CD8-positive, alpha-beta memory T cell (primary cell): ENCODE measurements around the gene TBC1D13. TPM values are rescaled to one million over a fixed set of nuclear protein-coding genes. Genes with fewer than 3 reads are reported as not detected.

Source experiments
- CTCF ChIA-PET: fragments of 350-600 bp; sonication (Branson Sonifier 250); formaldehyde crosslinking; loops from one replicate; lab custom pipeline; 2021; ENCODE audit warnings: antibody characterized with exemption; lab: Charles Lee
- POLR2A ChIA-PET: fragments of 350-600 bp; sonication (Branson Sonifier 250); formaldehyde crosslinking; loops from one replicate; lab custom pipeline; 2021; ENCODE audit warnings: antibody characterized with exemption; lab: Charles Lee
- DNase-seq, 5 donors: peaks; one replicate each; pipeline versions ENCODE4 v3.0.0 to v3.0.0-alpha.2; 2020 to 2022; ENCODE audit warnings: mixed read lengths in 1 of 5
- H3K27ac ChIP-seq: one replicate; pipeline ENCODE4 v1.7.0; 2013; ENCODE audit warnings: low read depth, mild to moderate bottlenecking, low read length, moderate library complexity
- H3K27me3 ChIP-seq: 2 replicates; pipeline ENCODE4 v1.7.0; 2013; ENCODE audit warnings: low read length, mild to moderate bottlenecking; ENCODE audit not compliant: insufficient read depth, poor library complexity, severe bottlenecking
- H3K36me3 ChIP-seq: 2 replicates; pipeline ENCODE4 v1.7.0; 2013; ENCODE audit warnings: mild to moderate bottlenecking, low read length, moderate library complexity; ENCODE audit not compliant: insufficient read depth
- H3K4me1 ChIP-seq: 2 replicates; pipeline ENCODE4 v1.7.0; 2013; ENCODE audit warnings: mild to moderate bottlenecking, low read length, moderate library complexity; ENCODE audit not compliant: insufficient read depth
- H3K4me3 ChIP-seq: 2 replicates; pipeline ENCODE4 v1.7.0; 2013; ENCODE audit warnings: mild to moderate bottlenecking, low read length
- H3K9me3 ChIP-seq: 2 replicates; pipeline ENCODE4 v1.7.0; 2013; ENCODE audit warnings: mild to moderate bottlenecking, low read length
- H3K27ac Mint-ChIP-seq, 8 donors: one replicate each; pipeline ENCODE4 v1.8.0; 2020 to 2021; ENCODE audit warnings: mixed read lengths in 8 of 8, mild to moderate bottlenecking in 6 of 8, inconsistent platforms in 3 of 8, moderate library complexity in 3 of 8
- H3K27me3 Mint-ChIP-seq, 2 donors: one replicate each; pipeline ENCODE4 v1.8.0; 2020 to 2021; ENCODE audit warnings: mixed read lengths in 2 of 2, mild to moderate bottlenecking in 1 of 2, moderate library complexity in 1 of 2
- H3K36me3 Mint-ChIP-seq, 3 donors: one replicate each; pipeline ENCODE4 v1.8.0; 2020 to 2021; ENCODE audit warnings: mixed read lengths in 3 of 3, inconsistent platforms in 1 of 3, mild to moderate bottlenecking in 1 of 3
- H3K4me1 Mint-ChIP-seq, 3 donors: one replicate each; pipeline ENCODE4 v1.8.0; 2020 to 2021; ENCODE audit warnings: mixed read lengths in 3 of 3, inconsistent platforms in 1 of 3, mild to moderate bottlenecking in 1 of 3
- H3K4me3 Mint-ChIP-seq, 7 donors: one replicate each; pipeline ENCODE4 v1.8.0; 2020 to 2021; ENCODE audit warnings: mixed read lengths in 7 of 7, mild to moderate bottlenecking in 6 of 7, moderate library complexity in 4 of 7, inconsistent platforms in 2 of 7
- H3K9me3 Mint-ChIP-seq, 5 donors: one replicate each; pipeline ENCODE4 v1.8.0; 2020 to 2022; ENCODE audit warnings: mixed read lengths in 5 of 5, mild to moderate bottlenecking in 3 of 5, moderate library complexity in 2 of 5, inconsistent platforms in 1 of 5
- polyA plus RNA-seq: library from polyadenylated mRNA; unstranded; fragments of 300-500 nt; fragmentation: Illumina TruSeq; gene quantifications from one replicate; pipeline ENCODE4 v1.2.3, GENCODE V29; 2021
- total RNA-seq, 2 experiments: library from RNA; stranded (reverse); gene quantifications; one replicate each; pipeline ENCODE4 v1.2.3, GENCODE V29; 2021

TBC1D13 gene
- total and polyA plus RNA-seq, 3 experiments from 2014 or later = 23.0 to 36.8 (median 24.6) TPM

DNA sequence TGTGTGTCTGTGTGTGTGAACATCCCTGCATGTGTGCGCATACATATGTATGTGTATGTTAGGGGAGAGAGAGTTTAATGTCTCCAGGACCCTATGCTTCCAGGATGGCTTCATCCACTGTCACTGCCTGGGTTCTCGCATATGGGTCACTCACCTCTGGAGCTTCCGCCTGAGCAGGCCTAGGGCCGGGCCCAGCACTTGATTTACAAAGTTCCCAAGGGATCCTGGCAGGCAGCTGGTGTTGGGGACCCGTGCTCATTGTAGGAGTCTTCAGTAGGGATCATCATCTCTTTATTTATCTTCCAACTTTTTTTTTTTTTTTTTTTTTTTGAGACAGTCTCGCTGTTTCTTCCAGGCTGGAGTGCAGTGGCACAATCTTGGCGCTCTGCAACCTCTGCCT lies 13.0 kb downstream of the TBC1D13 start:
- Histone ChIP-seq H3K36me3 (peaks cover 27% of the 10 kb centered on the region), H3K9me3 (no peaks in the 10 kb centered on the region), H3K27ac (no peak overlapping the region), H3K27me3 (no peaks in the 10 kb centered on the region), H3K4me1 (no peaks in the 10 kb centered on the region), H3K4me3 (no peak overlapping the region)
- ChIA-PET POLR2A (interaction anchor here (0.6 kb wide), 1 partner anchor 148 kb away, joined by 3 read pairs; no protein-coding TSS in a partner anchor), CTCF (interaction anchor here (0.9 kb wide), 1 partner anchor 18 kb away, joined by 3 read pairs; the partner anchor contains the start of gene ENDOG)
- H3K27me3 Mint-ChIP-seq = no peaks in the 10 kb centered on the region
- no peak overlapping the region for H3K4me3 Mint-ChIP-seq
- DNase-seq = no peak
- H3K9me3 Mint-ChIP-seq = no peaks in the 10 kb centered on the region
- H3K36me3 Mint-ChIP-seq = peaks cover 7 to 72% (median 17%) of the 10 kb centered on the region in 3 donors
- H3K27ac Mint-ChIP-seq = no peak overlapping the region
- H3K4me1 Mint-ChIP-seq = no peaks in the 10 kb centered on the region

DNA sequence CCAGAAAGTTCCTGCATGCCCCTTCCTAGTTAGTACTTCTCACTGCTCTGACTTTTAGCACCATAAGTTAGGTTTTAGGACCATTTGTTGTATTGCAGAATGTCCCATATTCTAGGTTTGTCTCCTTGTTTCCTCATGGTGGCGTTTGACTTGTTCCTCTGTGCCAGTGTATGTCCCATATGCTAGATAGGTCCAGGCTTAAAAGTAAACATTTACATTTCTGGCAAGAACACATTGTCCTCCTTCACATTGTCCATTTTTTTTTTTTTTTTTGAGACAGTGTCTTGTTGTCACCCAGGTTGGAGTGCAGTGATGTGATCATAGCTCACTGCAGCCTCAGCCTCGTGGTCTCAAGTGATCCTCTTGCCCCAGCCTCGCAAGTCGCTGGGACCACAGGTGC lies 15.4 kb downstream of the TBC1D13 start:
- POLR2A ChIA-PET = no interaction called here

DNA sequence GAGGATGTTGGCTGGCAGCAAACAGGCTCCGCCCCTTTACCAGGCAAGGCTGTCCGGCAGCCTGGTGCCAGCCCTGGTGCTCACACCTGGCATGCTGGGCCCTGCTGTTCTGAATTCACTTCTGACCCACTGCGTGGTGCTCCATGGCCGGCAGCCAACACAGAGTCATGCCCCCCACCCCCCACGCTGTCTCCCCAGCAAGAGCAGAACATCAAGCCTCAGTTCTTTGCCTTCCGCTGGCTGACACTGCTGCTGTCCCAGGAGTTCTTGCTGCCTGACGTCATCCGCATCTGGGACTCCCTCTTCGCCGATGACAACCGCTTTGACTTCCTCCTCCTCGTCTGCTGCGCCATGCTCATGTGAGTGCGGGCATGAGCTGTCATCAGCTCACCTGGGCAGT lies 18.6 kb downstream of the TBC1D13 start:
- peaks cover 6 to 65% (median 7%) of the 10 kb centered on the region in 3 donors for H3K36me3 Mint-ChIP-seq
- H3K4me1 Mint-ChIP-seq = no peaks in the 10 kb centered on the region
- Histone ChIP-seq H3K4me3 (no peak overlapping the region), H3K9me3 (no peaks in the 10 kb centered on the region), H3K27me3 (no peaks in the 10 kb centered on the region), H3K36me3 (peaks cover 18% of the 10 kb centered on the region), H3K4me1 (no peaks in the 10 kb centered on the region), H3K27ac (no peak overlapping the region)
- no peaks in the 10 kb centered on the region for H3K27me3 Mint-ChIP-seq
- H3K4me3 Mint-ChIP-seq = no peak overlapping the region
- no peaks in the 10 kb centered on the region for H3K9me3 Mint-ChIP-seq
- ChIA-PET POLR2A (no interaction called here), CTCF (interaction anchor here (3.0 kb wide), 1 partner anchor 13 kb away, joined by 11 read pairs; the partner anchor contains the start of gene ENDOG)
- no peak overlapping the region for H3K27ac Mint-ChIP-seq
- no peak for DNase-seq

More for the DNA sequence above, 15.4 kb downstream of the TBC1D13 start:
- CTCF ChIA-PET = interaction anchor here (3.0 kb wide), 1 partner anchor 16 kb away, joined by 11 read pairs; the partner anchor contains the start of gene ENDOG
- no peak for DNase-seq
- Mint-ChIP-seq H3K4me1 (no peaks in the 10 kb centered on the region), H3K27me3 (no peaks in the 10 kb centered on the region), H3K4me3 (no peak overlapping the region), H3K27ac (peak overlapping the region in 2 of 8 donors; percentile 29 to 37), H3K9me3 (no peaks in the 10 kb centered on the region), H3K36me3 (peaks cover 7 to 84% (median 17%) of the 10 kb centered on the region in 3 donors)
- Histone ChIP-seq H3K27ac (no peak overlapping the region), H3K36me3 (peaks cover 33% of the 10 kb centered on the region), H3K4me3 (no peak overlapping the region), H3K27me3 (no peaks in the 10 kb centered on the region), H3K9me3 (no peaks in the 10 kb centered on the region), H3K4me1 (no peaks in the 10 kb centered on the region)

DNA sequence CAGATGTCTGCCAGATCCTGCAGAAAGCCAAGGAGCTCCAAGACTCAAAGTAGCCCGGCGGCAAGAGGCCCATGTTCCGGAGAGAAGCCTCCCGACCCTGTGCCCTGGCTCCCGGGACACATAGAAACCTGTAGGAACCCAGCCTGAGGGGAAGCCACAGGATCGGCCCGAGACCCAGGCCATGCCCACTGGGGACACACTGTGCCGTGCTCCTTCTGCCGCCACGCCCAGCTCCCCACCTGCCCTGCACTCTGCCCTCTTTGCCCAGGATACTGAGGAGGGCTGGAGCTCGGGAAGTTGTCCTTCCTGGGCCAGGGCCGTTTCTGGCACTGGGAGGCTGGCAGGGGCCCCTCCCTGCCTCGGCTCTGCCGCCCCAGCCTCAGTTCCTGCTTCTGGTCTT lies 20.8 kb downstream of the TBC1D13 start:
- POLR2A ChIA-PET = no interaction called here
- H3K27me3 ChIP-seq = no peaks in the 10 kb centered on the region
- Mint-ChIP-seq H3K27me3 (no peaks in the 10 kb centered on the region), H3K4me1 (no peaks in the 10 kb centered on the region), H3K9me3 (no peaks in the 10 kb centered on the region), H3K36me3 (peaks cover 3 to 50% (median 7%) of the 10 kb centered on the region in 3 donors), H3K27ac (peak overlapping the region in 3 of 8 donors; percentile 33 to 58 (median 56)), H3K4me3 (no peak overlapping the region)
- CTCF ChIA-PET = no interaction called here
- H3K4me3 ChIP-seq = no peak overlapping the region
- peaks cover 18% of the 10 kb centered on the region for H3K36me3 ChIP-seq
- no peak overlapping the region for H3K27ac ChIP-seq
- DNase-seq = no peak
- H3K9me3 ChIP-seq = no peaks in the 10 kb centered on the region
- no peaks in the 10 kb centered on the region for H3K4me1 ChIP-seq

DNA sequence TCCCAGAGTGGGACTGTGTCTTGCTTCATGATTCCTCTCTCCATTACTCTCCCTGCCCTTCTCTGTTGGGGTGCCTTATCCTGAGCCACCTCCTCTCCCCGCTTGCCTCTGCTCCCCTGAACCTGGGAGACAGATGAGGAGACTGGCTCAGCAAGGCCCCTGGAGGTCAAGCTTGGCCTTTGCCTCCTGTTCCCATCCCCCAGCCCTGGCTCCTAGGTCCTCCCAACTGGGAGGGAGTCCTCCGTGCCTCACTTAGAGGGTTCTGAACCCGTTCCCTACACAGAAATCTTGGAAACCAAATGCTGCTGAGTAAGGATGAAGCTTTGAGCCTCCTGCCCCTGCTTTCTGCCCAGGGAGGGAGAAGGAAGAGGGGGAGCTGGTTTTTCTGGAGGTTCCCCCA lies 21.5 kb downstream of the TBC1D13 start:
- peak overlapping the region in 3 of 8 donors; percentile 3 to 58 (median 54) for H3K27ac Mint-ChIP-seq
- H3K36me3 ChIP-seq = peaks cover 13% of the 10 kb centered on the region
- no peak overlapping the region for H3K4me3 ChIP-seq
- ChIA-PET CTCF (interaction anchor here (0.7 kb wide), 1 partner anchor 9 kb away, joined by 3 read pairs; no protein-coding TSS in a partner anchor), POLR2A (no interaction called here)
- no peak for DNase-seq
- H3K4me1 ChIP-seq = no peaks in the 10 kb centered on the region
- no peaks in the 10 kb centered on the region for H3K9me3 Mint-ChIP-seq
- no peaks in the 10 kb centered on the region for H3K27me3 Mint-ChIP-seq
- no peaks in the 10 kb centered on the region for H3K9me3 ChIP-seq
- H3K4me1 Mint-ChIP-seq = no peaks in the 10 kb centered on the region
- no peak overlapping the region for H3K4me3 Mint-ChIP-seq
- no peak overlapping the region for H3K27ac ChIP-seq
- H3K36me3 Mint-ChIP-seq = peaks cover 3 to 43% (median 3%) of the 10 kb centered on the region in 3 donors
- no peaks in the 10 kb centered on the region for H3K27me3 ChIP-seq

DNA sequence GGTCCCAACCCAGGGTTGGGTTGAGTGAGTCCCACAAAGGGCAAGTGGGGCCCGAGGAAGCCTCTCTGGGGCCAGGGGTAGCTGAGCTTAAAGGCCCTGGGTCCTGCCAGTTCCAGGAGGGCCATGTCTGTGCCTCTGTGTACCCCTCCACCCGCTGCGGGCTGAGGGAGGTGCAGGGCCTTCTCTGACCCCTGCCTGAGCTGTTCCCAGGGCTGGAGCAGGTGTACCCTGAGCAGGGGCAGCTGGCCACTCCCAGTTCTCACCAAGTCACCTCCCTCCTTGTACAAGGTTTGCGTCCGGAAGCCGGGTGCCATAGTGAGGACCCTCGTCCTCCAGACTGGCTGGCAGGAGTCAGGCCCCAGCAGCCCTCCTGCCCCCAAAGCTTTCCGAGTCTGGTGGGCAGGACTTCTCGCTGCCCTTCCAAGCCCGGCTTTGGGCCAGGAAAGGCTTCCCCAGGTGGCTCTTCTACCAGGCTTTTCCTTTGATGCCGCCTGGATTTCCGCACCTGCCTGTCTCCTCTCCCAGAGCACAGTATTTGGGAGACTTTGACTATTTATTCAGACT lies 22.1 kb downstream of the TBC1D13 start:
- H3K27ac Mint-ChIP-seq = peak overlapping the region in 1 of 8 donors; percentile 71
- POLR2A ChIA-PET = no interaction called here
- H3K36me3 ChIP-seq = peaks cover 7% of the 10 kb centered on the region
- no peaks in the 10 kb centered on the region for H3K27me3 Mint-ChIP-seq
- no peak overlapping the region for H3K27ac ChIP-seq
- no peak overlapping the region for H3K4me3 ChIP-seq
- no peaks in the 10 kb centered on the region for H3K4me1 ChIP-seq
- no peaks in the 10 kb centered on the region for H3K9me3 ChIP-seq
- DNase-seq = no peak
- no peaks in the 10 kb centered on the region for H3K4me1 Mint-ChIP-seq
- CTCF ChIA-PET = interaction anchor here (0.7 to 1.2 kb wide), 2 partner anchors 8 to 9 kb away, joined by 3 read pairs; partner anchors contain the start of gene ENDOG
- H3K4me3 Mint-ChIP-seq = no peak overlapping the region
- no peaks in the 10 kb centered on the region for H3K27me3 ChIP-seq
- peaks cover 0 to 37% (median 0%) of the 10 kb centered on the region in 3 donors for H3K36me3 Mint-ChIP-seq
- H3K9me3 Mint-ChIP-seq = no peaks in the 10 kb centered on the region

DNA sequence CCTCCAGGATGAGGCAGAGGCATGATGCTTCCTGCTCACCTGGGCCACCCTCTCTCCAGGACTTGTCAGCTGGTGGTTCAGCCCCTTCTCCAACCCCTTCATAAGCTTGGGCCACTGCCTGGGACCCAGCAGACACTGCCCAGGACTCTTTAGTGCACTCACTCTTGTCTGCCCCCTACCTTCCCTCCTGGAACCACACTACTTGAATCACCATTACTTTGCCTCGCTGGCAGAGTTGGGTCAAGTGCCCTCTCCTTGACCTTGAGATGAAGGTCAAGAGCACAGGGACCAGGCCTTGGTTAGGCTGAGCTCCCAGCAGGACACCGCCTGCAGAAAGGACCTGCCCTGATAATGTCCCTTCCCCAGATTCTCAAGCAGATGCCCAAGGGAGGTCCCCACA lies 22.8 kb downstream of the TBC1D13 start:
- no peaks in the 10 kb centered on the region for H3K4me1 Mint-ChIP-seq
- peak overlapping the region in 6 of 8 donors; percentile 14 to 66 (median 33) for H3K27ac Mint-ChIP-seq
- no peaks in the 10 kb centered on the region for H3K27me3 Mint-ChIP-seq
- H3K4me1 ChIP-seq = no peaks in the 10 kb centered on the region
- H3K4me3 ChIP-seq = no peak overlapping the region
- H3K36me3 Mint-ChIP-seq = peaks cover 0 to 32% (median 0%) of the 10 kb centered on the region in 3 donors
- H3K4me3 Mint-ChIP-seq = no peak overlapping the region
- H3K9me3 ChIP-seq = no peaks in the 10 kb centered on the region
- no peak overlapping the region for H3K27ac ChIP-seq
- ChIA-PET POLR2A (interaction anchor here (0.6 to 1.2 kb wide), 2 partner anchors 9 to 92 kb away, joined by 3 to 4 read pairs; partner anchors contain the start of gene ENDOG), CTCF (interaction anchor here (1.2 kb wide), 1 partner anchor 9 kb away, joined by 3 read pairs; the partner anchor contains the start of gene ENDOG)
- peaks cover 0 to 2% (median 0%) of the 10 kb centered on the region in 5 donors for H3K9me3 Mint-ChIP-seq
- H3K36me3 ChIP-seq = peaks cover 6% of the 10 kb centered on the region
- no peak for DNase-seq
- H3K27me3 ChIP-seq = no peaks in the 10 kb centered on the region

DNA sequence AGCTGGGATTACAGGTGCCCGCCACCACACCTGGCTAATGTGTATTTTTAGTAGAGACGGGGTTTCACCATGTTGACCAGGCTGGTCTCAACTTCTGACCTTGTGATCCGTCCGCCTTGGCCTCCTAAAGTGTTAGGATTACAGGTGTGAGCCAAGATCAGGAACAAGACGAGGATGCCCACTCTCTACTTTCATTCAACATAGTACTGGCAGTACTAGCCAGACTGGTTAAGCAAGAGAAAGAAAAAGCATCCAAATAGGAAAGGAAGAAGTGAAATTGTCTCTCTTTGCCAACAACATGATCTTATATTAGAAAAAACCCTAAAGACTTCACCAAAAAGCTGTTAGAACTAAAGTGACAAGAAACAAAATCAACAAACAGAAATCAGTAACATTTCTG lies 23.8 kb downstream of the TBC1D13 start:
- CTCF ChIA-PET = interaction anchor here (0.6 kb wide), 1 partner anchor 25 kb away, joined by 4 read pairs; no protein-coding TSS in a partner anchor
- POLR2A ChIA-PET = interaction anchor here (1.2 kb wide), 1 partner anchor 8 kb away, joined by 3 read pairs; the partner anchor contains the start of gene ENDOG
- Histone ChIP-seq H3K27me3 (no peaks in the 10 kb centered on the region), H3K36me3 (peaks cover 6% of the 10 kb centered on the region), H3K4me3 (no peak overlapping the region), H3K4me1 (no peaks in the 10 kb centered on the region), H3K9me3 (no peaks in the 10 kb centered on the region), H3K27ac (no peak overlapping the region)
- Mint-ChIP-seq H3K4me1 (no peaks in the 10 kb centered on the region), H3K4me3 (no peak overlapping the region), H3K9me3 (peaks cover 0 to 2% (median 0%) of the 10 kb centered on the region in 5 donors), H3K27ac (peak overlapping the region in 3 of 8 donors; percentile 42 to 50 (median 47)), H3K36me3 (peaks cover 0 to 23% (median 0%) of the 10 kb centered on the region in 3 donors), H3K27me3 (peaks cover 0 to 3% of the 10 kb centered on the region in 2 donors)
- no peak for DNase-seq
